ENCODE data around the gene CMTM6.

GRCh38 chr3:32454111-32454510, 48.5 kb downstream of the CMTM6 start:
- TF ChIP-seq EP300 (IDR thresholded peaks at IDR 0.05; ENCODE audit: borderline replicate concordance) (no peak), CREB1 (IDR thresholded peaks at IDR 0.05; ENCODE audit: low read depth) (no peak), RAD21 (IDR thresholded peaks at IDR 0.05; ENCODE audit: low read depth) (no peak), NFIC (IDR thresholded peaks at IDR 0.05) (no peak), YY1 (IDR thresholded peaks at IDR 0.05; ENCODE audit: low read depth) (no peak), MAX (IDR thresholded peaks at IDR 0.05) (no peak), REST (IDR thresholded peaks at IDR 0.05; ENCODE audit: low read depth) (no peak)
